COLO668 (cell line): ENCODE measurements around the gene PRKCE.

ENCODE experiments used
- DNase-seq: peaks from one replicate; lab custom pipeline; 2025; ENCODE audit not compliant: unreplicated experiment; lab: John Stamatoyannopoulos, UW

PRKCE gene

GRCh38 chr2:45748239-45748638, 96.8 kb downstream of the PRKCE start:
- no peak for DNase-seq

GRCh38 chr2:45750001-45750400, 98.5 kb downstream of the PRKCE start:
- DNase-seq: no peak

DNA sequence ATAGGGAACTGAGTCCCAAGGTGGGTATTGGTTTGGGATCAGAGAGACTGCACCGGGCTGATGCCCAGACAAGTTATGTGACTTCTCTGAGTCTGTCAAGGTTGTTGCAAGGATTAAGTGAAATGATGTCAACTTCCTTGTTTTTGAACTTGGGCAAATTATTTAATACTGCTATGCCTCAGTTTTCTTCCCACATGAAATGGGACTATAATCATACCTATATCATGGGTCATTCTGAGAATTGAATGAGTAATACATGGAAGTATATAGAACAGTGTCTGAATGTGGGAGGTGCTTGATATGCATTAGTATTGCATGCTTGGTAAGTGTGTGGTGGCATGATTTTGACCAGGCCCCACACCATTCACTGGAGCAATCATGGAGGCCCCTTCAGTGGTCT, 99.0 kb downstream of the PRKCE start:
- no peak for DNase-seq

DNA sequence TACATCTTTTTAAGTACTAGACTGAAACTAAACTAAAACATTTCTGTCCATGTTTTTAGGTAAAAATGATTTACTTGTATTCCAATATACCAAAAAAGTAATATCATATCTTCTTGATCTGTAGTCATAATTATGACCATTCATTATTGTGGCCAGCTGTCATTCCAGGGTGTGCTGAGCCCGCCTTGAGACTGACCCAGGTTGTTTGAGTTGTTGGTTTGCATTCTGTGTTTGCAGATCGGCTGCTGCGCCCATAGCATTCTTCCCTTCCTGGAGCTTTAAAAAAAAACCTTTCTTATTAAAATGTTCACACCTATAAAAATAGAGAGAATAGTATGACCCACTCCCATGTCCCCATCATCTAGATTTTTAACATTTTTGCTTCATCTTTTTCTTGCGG, 101.9 kb downstream of the PRKCE start:
- DNase-seq: no peak

- DNase-seq: no peak
These were observed 102.9 kb downstream of the PRKCE start for GRCh38 chr2:45754131-45755010.

DNA sequence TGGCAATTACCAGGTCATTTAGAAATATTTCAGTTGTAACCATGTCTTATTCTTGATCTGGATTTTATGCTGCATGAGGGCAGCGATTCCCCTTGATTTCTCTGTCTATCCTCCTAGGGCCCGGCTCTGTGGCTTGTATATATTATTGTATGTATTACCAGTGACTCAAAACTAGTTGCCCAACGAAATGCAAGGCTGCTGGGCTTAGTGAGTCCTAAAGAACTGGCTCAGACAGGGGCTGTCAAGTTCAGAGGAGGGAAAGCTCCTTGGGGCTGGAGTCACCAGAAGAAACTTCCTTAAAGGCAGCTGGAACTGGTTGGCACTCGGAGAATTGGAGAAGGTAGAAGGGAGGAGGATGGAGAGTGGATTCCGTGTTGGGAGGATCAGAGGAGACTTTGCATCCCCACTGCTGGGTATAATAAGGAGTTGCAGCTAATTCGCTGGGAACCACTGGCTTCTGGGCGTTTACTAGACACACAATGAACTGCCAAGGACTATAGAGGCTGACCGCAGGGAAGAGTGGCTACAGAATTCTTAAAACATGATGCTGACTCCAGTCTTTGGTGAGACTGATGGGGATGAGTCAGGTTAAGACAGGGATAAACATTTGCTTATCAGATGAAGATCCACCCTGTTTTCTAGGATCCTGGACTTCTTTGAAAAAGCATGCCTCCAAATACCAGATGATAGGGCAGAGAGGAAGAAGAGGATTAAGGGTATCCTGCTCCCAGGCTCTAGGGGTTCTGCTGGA, 104.3 kb downstream of the PRKCE start:
- no peak for DNase-seq

DNA sequence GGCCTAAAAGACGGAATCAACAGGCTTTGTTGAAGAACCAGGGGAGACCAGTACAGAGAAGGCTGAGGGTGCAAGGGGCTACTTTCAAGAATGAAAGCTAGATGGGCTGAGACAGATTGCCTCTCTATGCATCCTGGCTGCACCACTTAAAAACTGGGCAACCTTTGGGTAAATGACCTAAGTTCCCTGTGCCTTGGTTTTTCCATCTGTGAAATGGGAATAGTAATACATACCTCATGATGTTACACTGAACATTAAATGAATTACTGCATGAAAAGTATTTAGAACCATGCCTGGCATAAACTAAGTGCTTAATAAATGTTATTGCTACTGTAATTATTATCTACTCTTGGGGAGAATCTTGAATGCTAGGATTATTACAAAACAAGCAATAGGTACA, 106.5 kb downstream of the PRKCE start:
- no peak for DNase-seq

DNA sequence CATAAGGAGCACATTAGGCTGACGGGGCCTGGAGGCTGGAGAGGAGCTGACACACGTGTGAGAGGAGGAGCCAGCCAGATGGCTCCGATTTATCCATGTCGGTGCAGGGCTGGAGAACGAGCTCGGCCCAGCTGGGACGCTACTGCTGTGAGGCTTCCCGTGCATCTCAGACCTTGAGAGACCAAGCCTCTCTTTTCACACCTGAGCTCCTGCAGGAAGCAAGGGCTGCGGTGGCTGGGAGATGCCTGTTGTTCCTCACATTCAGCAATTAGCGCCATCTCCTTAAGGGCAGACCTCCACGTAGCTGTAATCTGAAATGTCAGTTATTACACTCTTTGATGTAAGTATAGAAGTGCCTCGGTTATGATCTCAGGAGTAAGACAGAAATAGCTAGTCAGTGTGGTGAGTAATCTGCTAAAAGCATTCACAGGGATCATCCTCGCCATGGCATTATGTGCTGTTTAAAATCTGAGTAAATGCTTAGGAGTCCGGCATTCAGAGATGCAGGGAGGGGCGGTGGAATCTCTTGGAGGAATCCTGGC, 107.9 kb downstream of the PRKCE start:
- DNase-seq: no peak

- no peak for DNase-seq
These were observed 110.2 kb downstream of the PRKCE start for GRCh38 chr2:45761635-45762034.

- DNase-seq: no peak
These were observed 111.8 kb downstream of the PRKCE start for GRCh38 chr2:45763255-45763654.

- no peak for DNase-seq
These were observed 112.3 kb downstream of the PRKCE start for GRCh38 chr2:45763797-45764196.

GRCh38 chr2:45765007-45765727, 113.7 kb downstream of the PRKCE start:
- DNase-seq: no peak

DNA sequence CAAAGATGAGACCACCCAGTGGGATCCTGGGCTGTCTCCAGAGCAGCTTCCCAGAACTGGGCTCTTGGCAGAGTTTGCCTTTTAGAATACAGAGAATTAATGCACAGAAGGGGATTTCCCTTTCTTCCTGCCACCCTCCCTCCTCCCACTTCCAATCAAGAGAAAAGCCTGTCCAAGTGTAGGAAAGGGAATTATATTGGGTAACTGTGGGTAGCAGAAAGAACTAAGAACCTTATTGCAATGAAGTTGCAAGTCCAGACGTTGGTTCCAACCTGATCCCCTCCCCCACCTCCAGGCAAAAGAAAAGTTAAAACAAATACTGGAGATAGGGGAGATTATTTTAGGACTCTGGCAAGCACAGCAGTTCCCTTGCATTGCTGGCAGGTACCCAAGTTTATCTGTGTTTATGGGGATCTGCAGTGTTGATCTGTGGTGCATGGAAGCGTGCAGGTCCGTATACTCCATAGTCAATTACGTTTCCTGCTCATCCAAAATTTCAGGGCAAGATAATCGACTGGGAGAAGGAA, 114.3 kb downstream of the PRKCE start:
- no peak for DNase-seq

- no peak for DNase-seq
These were observed 116.7 kb downstream of the PRKCE start for GRCh38 chr2:45768208-45768607.

DNA sequence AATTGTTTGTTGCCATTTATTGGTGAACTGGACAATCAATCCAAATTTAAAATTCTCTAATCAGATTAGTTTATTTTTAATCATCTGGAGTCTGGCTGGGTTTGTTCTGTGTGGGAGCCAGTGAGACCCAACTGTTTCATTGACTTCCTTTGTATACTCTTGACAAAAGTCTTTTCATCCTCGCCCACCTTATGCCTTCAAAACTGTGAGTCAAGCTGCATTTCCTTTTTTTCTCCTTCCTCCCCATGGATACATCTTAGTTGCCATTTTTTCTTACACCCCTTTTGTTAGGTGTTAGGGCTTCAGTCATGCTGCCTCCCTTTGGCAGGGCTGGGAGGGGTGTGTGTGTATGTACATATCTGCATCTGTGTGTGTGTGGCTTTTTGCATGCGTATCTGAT, 117.6 kb downstream of the PRKCE start:
- DNase-seq: no peak

- DNase-seq: no peak
These were observed 118.5 kb downstream of the PRKCE start for GRCh38 chr2:45769854-45770576.

DNA sequence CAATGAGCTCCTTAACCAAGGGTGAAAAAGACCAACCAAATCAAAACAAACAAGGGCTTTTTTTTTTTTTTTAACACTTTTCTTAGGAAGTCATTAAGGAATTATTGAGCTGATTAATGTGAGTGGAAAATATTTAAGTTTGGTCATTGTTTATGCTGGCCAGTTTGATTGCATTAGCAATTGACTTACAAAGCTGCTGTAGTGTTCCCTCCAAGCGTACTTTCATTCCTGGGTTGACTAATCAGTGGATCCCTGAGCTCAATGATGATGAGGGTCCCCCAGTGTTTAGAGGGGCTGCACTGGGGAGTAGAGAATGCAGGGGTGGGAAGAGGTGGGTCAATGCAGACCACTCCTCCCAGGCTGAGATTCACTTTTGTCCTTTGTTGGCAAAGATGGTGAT, 119.3 kb downstream of the PRKCE start:
- DNase-seq: no peak

DNA sequence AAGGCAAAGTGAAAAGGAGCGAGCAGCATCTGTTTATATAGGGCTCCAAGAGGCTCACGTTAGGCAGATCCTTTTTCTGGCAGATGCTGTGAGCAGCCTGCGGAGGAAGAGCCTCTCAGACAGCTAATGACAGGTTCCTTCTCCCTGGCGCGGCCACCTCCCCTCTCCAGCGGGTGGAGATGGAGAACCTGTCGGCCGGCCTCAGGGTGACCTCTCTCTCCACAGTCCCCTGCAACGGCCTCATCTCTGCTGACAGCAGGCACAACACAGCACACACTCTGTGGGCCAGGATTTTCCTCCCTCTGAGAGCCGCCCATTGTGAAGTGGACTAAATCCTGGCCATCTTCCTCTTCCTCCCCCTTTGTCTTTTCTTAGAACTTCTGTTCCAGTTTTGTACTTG, 119.8 kb downstream of the PRKCE start:
- DNase-seq: peak; percentile 9

GRCh38 chr2:45772038-45772437, 120.6 kb downstream of the PRKCE start:
- DNase-seq: no peak

DNA sequence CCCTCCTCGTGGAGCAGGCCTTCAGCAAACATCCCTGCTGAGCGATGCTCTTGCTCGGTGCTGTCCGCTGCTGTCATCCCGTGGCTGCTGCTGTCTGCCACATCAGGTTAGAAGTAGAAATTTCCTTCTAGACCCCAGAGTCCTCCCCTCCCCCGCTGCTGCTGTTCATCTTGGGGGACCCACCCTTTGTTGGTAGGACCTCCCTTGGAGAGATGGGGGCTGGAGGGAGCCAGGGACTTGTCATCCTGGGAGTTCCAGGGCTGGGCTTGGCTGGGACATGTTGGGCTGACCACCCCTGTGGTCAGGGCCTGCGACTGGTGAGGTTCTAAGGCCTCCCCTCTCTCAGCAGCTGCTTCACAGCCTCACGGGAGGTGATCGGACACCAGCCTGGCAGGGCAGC, 122.4 kb downstream of the PRKCE start:
- DNase-seq: no peak
